GM19452 (cell line): ENCODE measurements around the gene MYH11.
"Not testable (repeated sequence)": the region's sequence is repeated elsewhere in the genome, so short reads cannot be mapped to it uniquely, and the experiment has no call there.

Experiments used
- ATAC-seq: cut with Tn5 transposase; IDR thresholded peaks from one replicate; pipeline ENCODE4 v1.9.1; 2021; ENCODE audit not compliant: unreplicated experiment

The MYH11 gene

DNA sequence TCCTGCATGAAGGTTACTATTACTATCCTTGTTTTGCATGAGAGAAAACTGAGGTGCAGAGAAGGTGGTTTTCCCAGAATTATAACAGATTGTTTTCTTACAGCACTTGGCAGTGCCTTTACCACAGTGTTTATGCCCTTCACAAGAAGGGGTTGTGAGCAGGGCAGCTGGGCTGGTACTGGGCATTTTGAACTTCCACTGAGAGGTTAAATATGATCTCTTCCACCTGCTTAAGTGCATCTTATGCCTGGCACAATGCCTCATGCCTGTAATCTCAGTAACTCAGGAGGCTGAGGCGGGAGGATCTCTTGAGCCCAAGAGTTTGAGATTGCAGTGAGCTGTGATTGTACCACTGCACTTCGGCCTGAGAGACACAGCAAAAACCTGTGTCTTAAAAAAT lies 170.5 kb downstream of the MYH11 start:
- ATAC-seq, result no peak

DNA sequence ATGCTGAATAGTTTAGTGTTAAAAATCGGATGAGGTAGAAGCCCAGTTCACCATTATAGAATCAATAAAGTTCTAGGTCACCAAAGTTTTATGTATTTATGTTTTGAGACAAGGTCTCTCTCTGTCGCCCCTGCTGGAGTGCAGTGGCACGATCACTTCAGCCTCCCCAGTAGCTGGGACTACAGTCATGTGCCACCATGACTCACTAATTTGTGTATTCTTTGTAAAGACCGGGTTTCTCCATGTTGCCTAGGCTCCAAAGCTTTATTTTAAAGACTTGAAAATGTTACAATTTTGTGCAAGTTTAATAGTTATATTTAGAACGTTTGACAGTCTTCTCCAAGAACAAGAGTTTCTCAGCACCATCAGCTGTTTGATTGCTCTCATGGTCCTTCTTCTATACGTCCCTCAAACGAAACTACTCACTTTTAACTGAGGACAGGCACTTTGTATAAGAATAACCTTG lies 174.7 kb downstream of the MYH11 start:
- ATAC-seq, result no peak

DNA sequence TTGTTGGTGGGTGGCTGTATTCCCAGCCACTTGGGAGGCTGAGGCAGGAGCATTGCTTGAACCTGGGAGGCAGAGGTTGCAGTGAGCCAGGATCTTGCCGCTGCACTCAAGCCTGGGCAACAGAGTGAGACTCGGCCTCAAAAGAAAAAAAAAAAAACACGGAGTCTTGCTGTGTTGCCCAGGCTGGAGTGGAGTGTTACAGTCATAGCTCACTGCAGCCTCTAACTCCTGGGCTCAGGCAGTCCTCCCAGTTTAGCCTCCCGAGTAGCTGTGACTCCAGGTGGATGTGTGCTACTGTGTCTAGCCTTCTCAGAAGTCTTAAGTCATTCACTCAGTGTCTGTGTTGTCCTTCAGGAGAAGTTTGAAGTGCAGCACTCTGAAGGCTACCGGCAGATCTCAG lies 179.4 kb downstream of the MYH11 start:
- ATAC-seq, result no peak

DNA sequence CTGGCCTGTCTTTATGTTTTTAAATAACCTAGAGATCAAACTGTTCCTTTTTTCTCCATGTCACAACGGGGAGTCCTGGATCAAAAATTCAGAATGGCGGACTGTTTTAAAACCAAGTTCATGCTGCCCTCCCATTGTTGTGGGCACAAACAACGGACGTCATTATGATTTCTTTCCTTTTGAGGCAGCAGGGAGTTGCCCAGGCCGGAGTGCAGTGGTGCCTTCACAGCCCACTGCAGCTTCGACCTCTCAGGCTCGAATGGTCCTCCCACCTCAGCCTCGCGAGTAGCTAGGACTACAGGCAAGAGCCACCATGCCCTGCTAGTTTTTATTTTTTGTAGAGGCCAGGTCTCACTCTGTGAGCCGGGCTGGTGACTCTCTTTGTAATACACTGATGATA lies 180.3 kb downstream of the MYH11 start:
- ATAC-seq, result no peak

DNA sequence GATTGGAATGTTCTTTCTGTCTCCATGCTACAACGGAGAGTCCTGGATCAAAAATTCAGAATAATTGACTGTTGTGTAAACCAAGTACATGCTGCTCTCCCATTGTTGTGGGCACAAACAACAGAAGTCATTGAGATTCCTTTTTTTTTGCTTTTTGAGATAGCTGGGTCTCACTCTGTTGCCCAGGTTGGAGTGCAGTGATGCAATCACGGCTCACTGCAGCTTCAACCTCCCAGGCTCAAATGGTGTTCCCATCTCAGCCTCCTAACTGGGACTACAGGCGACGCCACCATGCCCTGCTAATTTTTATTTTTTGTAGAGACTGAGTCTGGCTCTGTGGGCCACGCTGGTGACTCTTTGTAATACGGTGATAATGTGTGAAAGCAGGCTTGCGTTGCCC lies 182.3 kb downstream of the MYH11 start:
- no peak for ATAC-seq

DNA sequence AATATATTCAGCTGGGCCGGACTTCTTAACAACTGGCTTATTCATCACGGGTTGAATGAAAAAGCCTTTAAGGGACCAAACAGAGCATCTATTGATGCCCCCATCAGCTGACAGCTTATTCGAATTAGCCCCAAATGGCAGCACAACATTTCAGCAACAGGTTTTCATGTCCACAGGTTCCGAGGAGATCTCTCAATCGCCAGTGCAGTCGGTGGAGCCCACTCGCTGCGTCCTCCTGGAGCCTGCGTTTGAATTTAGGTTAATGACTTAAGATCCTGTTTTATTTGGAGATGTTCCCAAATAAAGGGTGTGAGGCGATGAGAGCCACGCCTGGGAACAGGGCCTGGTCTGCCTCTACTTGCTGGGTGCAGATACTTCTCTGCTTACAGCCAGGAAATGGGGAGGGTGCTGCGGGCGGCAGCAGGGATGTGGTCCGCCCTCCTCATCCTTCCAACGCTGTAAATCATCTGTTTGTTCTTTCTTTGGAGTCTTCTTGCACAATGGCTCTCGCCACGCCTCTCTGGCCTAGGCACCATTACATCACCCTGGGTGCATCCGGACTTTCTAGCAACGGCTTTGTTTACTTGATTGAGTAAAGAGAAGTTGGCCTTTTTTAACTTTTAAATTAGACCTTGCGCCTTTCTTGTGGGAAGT lies 184.2 kb downstream of the MYH11 start:
- ATAC-seq, result no peak

DNA sequence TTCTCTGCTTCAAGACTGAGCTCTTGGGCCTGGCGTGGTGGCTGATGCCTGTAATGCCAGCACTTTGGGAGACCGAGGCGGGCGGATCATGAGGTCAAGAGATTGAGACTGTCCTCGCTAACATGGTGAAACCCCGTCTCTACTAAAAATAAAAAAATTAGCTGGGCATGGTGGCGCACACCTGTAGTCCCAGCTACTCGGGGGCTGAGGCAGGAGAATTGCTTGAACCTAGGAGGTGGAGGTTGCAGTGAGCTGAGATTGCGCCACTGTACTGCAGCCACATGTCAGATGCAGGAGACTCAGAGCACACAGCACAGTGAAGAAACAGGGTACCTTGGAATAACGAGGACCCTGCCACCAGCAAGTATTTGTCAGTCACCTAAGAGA lies 184.7 kb downstream of the MYH11 start:
- not testable (repeated sequence) for ATAC-seq

DNA sequence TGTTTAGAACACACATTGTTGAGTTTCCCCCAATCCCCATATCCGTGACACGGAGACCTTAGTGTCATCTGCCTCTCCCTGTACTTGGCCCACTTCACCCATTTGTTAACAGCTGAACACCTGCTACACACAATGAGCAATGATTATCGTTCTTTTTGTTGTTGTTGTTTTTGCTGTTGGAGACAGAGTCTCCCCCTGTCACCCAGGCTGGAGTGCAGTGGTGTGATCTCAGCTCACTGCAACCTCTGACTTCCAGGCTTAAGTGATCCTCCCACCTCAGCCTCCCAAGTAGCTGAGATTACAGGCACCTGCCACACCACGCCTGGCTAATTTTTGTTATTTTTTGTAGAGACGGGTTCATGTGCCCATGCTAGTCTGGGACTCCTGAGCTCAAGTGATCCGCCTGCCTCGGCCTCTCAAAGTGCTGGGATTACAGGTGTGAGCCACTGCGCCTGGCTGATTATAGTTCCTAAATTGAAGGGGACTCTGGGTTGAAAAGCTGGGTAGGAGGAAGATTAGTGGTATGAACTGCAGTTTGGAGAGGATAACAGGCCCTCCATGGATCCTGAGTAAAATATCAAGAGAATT lies 185.2 kb downstream of the MYH11 start:
- no peak for ATAC-seq

DNA sequence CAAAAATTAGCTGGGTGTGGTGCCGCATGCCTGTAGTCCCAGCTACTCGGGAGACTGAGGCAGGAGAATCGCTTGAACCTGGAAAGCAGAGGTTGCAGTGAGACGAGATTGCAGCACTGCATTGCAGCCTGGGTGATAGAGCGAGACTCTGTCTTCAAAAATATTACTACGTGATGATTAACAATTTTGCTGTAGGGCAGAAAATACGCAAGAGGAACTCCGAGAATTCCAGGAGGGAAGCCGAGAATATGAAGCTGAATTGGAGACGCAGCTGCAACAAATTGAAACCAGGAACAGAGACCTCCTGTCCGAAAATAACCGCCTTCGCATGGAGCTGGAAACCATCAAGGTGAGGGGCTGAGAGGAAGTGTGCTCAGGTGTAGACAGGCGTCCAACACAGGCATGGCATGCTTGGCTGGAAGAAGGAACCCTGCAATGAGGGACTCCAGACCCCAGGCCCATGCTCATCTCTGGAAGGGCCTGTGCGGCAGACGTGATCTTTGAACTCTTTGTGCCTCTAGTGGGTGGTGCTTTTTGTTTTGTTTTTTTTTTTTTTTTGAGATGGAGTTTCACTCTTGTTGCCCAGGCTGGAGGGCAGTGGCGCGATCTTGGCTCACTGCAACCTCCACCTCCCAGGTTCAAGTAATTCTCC lies 189.6 kb downstream of the MYH11 start:
- ATAC-seq, result no peak

DNA sequence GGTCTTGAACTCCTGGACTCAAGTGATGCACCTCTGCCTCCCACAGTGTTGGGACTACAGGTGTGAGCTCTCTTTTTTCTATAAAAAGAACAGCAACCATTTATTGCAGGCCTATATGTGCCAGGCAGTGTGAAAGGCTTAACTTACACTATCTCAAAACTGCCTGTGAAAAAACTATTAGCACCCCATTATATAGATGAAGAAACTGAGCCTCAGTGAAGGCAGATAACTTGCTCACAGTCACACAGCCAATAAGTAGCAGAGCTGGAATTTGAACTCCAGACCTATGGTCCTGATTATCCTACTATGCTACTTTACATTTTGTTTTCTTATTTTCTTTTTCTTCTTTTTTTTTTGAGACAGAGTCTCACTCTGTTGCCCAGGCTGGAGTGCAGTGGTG lies 191.7 kb downstream of the MYH11 start:
- no peak for ATAC-seq

DNA sequence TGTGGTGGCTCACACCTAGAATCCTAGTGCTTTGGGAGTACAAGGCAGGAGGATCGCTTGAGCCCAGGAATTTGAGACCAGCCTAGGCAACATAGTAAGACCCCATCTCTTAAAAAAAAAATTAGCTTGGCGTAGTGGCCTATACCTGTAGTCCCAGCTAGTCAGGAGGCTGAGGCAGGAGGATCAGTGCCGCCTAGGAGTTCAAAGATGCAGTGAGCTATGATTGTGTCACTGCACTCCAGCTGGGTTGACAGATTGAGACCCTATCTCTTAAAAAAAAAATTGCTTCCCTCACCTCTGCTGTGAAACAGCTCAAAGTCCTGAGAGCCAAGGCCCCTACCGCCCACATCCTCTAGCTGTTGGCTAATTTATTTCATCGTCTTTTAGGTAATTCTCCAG lies 196.6 kb downstream of the MYH11 start:
- ATAC-seq, result no peak

DNA sequence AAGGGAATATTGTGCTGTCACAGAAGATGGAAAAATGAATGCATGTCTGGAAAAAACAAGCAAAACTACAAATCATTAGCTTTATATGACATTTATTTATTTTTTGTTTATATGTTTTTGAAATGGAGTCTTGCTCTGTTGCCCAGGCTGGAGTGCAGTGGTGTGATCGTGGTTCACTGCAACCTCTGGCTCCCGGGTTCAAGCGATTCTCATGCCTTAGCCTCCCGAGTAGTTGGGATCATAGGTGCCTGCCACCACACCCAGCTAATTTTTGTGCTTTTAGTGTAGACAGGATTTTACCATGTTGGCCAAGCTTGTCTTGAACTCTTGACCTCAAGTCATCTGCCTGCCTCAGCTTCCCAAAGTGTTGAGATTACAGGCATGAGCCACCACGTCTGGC lies 198.3 kb downstream of the MYH11 start:
- ATAC-seq, result no peak

DNA sequence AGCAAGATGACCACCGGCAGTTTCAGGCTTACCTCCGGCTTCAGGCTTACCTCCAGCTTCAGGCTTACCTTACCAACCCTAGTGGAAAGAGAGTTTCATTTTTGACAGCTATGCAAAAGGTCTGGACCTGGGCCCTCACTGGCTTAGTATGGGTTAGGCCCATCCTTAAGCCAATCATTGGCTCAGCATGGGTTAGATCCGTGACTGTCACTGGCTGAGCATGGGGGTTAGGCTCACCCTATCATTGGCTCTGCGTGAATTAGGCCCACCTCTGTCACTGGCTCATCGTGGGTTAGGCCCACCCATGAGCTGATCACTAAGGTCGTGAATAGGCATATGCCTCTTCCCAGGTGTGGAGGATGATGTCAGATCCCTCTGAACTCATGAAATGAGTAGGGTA lies 198.7 kb downstream of the MYH11 start:
- no peak for ATAC-seq

DNA sequence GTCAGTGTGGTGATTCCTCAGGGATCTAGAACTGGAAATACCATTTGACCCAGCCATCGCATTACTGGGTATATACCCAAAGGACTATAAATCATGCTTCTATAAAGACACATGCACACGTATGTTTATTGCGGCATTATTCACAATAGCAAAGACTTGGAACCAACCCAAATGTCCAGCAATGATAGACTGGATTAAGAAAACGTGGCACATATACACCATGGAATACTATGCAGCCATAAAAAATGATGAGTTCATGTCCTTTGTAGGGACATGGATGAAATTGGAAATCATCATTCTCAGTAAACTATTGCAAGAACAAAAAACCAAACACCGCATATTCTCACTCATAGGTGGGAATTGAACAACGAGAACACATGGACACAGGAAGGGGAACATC lies 201.3 kb downstream of the MYH11 start:
- not testable (repeated sequence) for ATAC-seq

DNA sequence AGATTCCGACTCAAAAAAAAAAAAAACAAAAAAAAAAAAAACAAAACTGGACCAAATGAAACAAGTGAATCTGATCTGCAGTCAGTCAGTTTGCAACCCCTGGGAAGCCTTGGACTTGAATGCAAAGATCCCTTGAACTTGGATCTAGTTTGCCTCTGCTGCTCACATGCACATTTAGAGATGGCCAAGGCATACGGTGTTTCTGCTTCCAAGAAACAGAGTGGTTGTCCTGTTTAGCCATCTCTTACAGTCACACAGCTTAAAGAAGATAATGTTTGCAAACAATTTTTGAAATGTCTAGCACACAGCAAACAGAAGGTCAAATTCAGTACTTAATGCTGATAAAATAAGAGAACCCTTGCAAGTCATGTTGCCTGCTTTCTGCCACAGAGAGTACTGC lies 202.2 kb downstream of the MYH11 start:
- no peak for ATAC-seq

DNA sequence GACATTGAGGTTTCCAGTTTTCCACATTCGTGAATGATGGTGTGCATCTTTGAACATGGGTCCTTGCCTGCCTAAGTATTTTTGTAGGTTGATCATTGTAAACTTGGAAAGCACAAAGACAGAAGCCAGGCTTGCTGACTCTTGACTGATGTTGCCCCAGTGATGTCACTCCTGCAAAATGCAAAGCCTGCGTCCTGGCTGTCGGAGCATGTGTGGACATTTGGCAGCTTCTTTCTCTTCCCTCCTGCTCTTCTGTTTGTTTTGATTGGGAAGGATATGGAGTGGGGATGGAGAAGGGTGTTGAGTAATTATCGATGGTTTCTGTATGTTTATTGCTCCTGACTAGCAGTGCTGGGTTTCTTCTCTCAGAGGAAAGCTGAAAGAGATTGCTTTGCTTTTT lies 203.6 kb downstream of the MYH11 start:
- no peak for ATAC-seq
